ENCODE data around the gene VAMP7. TPM values are rescaled to one million over a fixed set of nuclear protein-coding genes. Genes with fewer than 3 reads are reported as not detected.
"Not testable (repeated sequence)": the region's sequence is repeated elsewhere in the genome, so short reads cannot be mapped to it uniquely, and the experiment has no call there.

VAMP7 gene
- total RNA-seq, 1 donor: 44.9 TPM

GRCh38 chrX:155896512-155896911 lies 15.4 kb downstream of the VAMP7 start:
- DNase-seq (ENCODE audit: low read depth): no peak
- H3K4me3 ChIP-seq (ENCODE audit: low read depth, low read length): no peak overlapping the region
- no peak for TF ChIP-seq CTCF (IDR thresholded peaks at IDR 0.05; ENCODE audit: insufficient read depth, low read length)

- no peak for DNase-seq (ENCODE audit: low read depth)
- no peak for TF ChIP-seq CTCF (IDR thresholded peaks at IDR 0.05; ENCODE audit: insufficient read depth, low read length)
- H3K4me3 ChIP-seq (ENCODE audit: low read depth, low read length): no peak overlapping the region
These were observed 18.2 kb downstream of the VAMP7 start for GRCh38 chrX:155899366-155899765.

GRCh38 chrX:155900765-155901164 lies 19.6 kb downstream of the VAMP7 start:
- no peak for DNase-seq (ENCODE audit: low read depth)
- TF ChIP-seq CTCF (IDR thresholded peaks at IDR 0.05; ENCODE audit: insufficient read depth, low read length): no peak
- H3K4me3 ChIP-seq (ENCODE audit: low read depth, low read length): no peak overlapping the region

- DNase-seq (ENCODE audit: low read depth); H3K4me3 ChIP-seq (ENCODE audit: low read depth, low read length): not testable (repeated sequence)
These were observed 26.5 kb downstream of the VAMP7 start for GRCh38 chrX:155907661-155908060.

GRCh38 chrX:155923200-155923599 lies 42.1 kb downstream of the VAMP7 start:
- no peak for TF ChIP-seq CTCF (IDR thresholded peaks at IDR 0.05; ENCODE audit: insufficient read depth, low read length)
- H3K4me3 ChIP-seq (ENCODE audit: low read depth, low read length): no peak overlapping the region
- DNase-seq (ENCODE audit: low read depth): no peak

GRCh38 chrX:155930852-155931618 lies 49.9 kb downstream of the VAMP7 start:
- DNase-seq (ENCODE audit: low read depth); H3K4me3 ChIP-seq (ENCODE audit: low read depth, low read length): not testable (repeated sequence)

- no peak overlapping the region for H3K4me3 ChIP-seq (ENCODE audit: low read depth, low read length)
- no peak for DNase-seq (ENCODE audit: low read depth)
- no peak for TF ChIP-seq CTCF (IDR thresholded peaks at IDR 0.05; ENCODE audit: insufficient read depth, low read length)
These were observed 57.0 kb downstream of the VAMP7 start for GRCh38 chrX:155938132-155938531.

- DNase-seq (ENCODE audit: low read depth): no peak
- no peak overlapping the region for H3K4me3 ChIP-seq (ENCODE audit: low read depth, low read length)
- TF ChIP-seq CTCF (IDR thresholded peaks at IDR 0.05; ENCODE audit: insufficient read depth, low read length): no peak
These were observed 68.0 kb downstream of the VAMP7 start for GRCh38 chrX:155949098-155949497.

All from fibroblast of the aortic adventitia (primary cell).